ENCODE results near the gene NPHP4. TPM values are rescaled to one million over a fixed set of nuclear protein-coding genes. Genes with fewer than 3 reads are reported as not detected.

NPHP4 gene
- 4.2 to 5.8 TPM (median 5.3 TPM) in 5 replicates for total RNA-seq (2022; extraction: Qiagen RNA extraction)

DNA sequence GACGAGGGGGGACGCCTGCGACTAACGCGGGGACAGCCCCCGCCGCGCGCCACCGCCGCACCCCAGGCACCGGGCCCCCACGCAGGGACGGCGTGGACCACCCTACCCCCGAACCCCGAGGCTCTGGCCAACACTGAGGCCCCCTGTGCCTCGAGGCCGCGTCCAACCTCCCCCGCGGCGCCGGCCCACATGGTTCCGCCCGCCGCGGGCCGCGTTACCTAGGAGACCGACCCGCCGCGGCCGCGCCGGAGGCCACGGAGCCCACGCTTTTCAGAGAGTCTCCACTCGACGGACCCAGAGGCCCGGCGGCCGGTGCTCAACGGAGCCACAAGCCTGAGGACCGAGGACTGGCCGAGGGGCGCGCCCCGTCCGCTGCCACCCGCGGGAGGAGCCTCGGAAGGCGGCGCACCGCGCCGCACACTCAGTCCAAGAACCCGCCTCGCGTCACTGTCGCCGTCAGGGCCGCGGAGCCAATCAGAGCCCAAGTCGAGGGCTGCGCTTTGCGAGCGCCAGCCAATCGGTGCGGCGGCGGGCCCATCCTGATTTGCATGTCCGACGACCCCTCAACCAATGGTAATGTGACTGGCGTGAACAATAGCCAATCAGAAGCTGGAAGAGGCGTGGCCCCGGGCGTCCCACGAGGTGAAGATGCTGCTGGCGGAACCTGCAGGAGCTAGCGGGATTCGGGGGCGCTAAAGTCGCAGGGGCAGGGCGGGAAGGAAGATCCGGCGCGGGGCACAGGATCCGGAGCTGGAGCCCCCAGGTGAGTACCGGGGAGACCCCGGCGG lies at the start of gene NPHP4:
NPHP4 (minus strand) TSS at position 400 of the 788 bp plus-strand sequence. CDS start 6,136 bp downstream, outside the sequence.

Other genes starting within 250 kb of the NPHP4 start
- gene KCNAB2, start 53.5 kb upstream of the NPHP4 start, total RNA-seq (2022; extraction: Qiagen RNA extraction) = 6.9 to 8.2 TPM (median 7.7 TPM) in 5 replicates
- 1.5 to 2.8 TPM (median 1.8 TPM) in 5 replicates for gene CHD5, start 187.9 kb upstream of the NPHP4 start, total RNA-seq (2022; extraction: Qiagen RNA extraction)
- 284 to 448 TPM (median 429 TPM) in 5 replicates for gene RPL22, start 207.2 kb upstream of the NPHP4 start, total RNA-seq (2022; extraction: Qiagen RNA extraction)
- 9.4 to 13.8 TPM (median 11.3 TPM) in 5 replicates for gene RNF207, start 213.7 kb upstream of the NPHP4 start, total RNA-seq (2022; extraction: Qiagen RNA extraction)
- gene ICMT, start 243.5 kb upstream of the NPHP4 start, total RNA-seq (2022; extraction: Qiagen RNA extraction) = 51.0 to 56.7 TPM (median 53.3 TPM) in 5 replicates

All from A549 treated with AZD2906 at 1 μM for 4 hours (cell line).